PFSK-1 (cell line): ENCODE measurements around the gene MCAT.

Experiments used
- FOXP2 ChIP-seq: optimal IDR thresholded peaks from 2 replicates; pipeline ENCODE3; 2011; ENCODE audit warnings: borderline replicate concordance, control low read depth, inconsistent platforms; ENCODE audit not compliant: insufficient read depth; ENCODE audit errors: extremely low read length, extremely low read depth
- POLR2AphosphoS5 ChIP-seq: IDR thresholded peaks from 2 replicates; pipeline ENCODE4 v1.6.1; 2012; ENCODE audit warnings: low read depth, mild to moderate bottlenecking, control low read depth, low read length, moderate library complexity
- SIN3A ChIP-seq: IDR thresholded peaks from 2 replicates; pipeline ENCODE4 v1.6.1; 2012; ENCODE audit warnings: mild to moderate bottlenecking, low read length, moderate library complexity, borderline replicate concordance; ENCODE audit not compliant: insufficient read depth
- TF ChIP-seq, protein P1 (sequence below), 2 experiments: IDR thresholded peaks; 2 replicates each; pipeline versions ENCODE4 v1.6.1 to v1.8.0; 2011 to 2012; ENCODE audit warnings: low read depth in 2 of 2, low read length in 2 of 2, control low read depth in 1 of 2, inconsistent platforms in 1 of 2, mild to moderate bottlenecking in 1 of 2, moderate library complexity in 1 of 2; ENCODE audit not compliant: insufficient read depth in 1 of 2

DNA sequence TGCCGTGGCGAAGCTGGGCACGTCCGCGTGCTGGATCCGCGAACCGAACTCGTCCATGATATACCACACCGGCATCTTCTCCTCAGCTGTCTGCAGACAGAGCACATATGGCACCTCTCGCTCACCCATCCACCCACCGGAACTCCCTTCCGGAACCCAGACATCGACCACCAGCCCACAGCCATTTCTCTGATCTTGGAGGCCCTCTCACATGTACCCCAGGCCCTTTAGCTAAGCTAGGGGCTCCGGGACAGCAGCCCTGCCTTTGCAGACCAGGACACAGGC lies 36.7 kb upstream of the MCAT start:
- no peak for TF ChIP-seq SIN3A
- TF ChIP-seq POLR2AphosphoS5 = no peak
- TF ChIP-seq, protein P1, sequence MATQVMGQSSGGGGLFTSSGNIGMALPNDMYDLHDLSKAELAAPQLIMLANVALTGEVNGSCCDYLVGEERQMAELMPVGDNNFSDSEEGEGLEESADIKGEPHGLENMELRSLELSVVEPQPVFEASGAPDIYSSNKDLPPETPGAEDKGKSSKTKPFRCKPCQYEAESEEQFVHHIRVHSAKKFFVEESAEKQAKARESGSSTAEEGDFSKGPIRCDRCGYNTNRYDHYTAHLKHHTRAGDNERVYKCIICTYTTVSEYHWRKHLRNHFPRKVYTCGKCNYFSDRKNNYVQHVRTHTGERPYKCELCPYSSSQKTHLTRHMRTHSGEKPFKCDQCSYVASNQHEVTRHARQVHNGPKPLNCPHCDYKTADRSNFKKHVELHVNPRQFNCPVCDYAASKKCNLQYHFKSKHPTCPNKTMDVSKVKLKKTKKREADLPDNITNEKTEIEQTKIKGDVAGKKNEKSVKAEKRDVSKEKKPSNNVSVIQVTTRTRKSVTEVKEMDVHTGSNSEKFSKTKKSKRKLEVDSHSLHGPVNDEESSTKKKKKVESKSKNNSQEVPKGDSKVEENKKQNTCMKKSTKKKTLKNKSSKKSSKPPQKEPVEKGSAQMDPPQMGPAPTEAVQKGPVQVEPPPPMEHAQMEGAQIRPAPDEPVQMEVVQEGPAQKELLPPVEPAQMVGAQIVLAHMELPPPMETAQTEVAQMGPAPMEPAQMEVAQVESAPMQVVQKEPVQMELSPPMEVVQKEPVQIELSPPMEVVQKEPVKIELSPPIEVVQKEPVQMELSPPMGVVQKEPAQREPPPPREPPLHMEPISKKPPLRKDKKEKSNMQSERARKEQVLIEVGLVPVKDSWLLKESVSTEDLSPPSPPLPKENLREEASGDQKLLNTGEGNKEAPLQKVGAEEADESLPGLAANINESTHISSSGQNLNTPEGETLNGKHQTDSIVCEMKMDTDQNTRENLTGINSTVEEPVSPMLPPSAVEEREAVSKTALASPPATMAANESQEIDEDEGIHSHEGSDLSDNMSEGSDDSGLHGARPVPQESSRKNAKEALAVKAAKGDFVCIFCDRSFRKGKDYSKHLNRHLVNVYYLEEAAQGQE (IDR thresholded peaks at IDR 0.05; ENCODE audit: insufficient read depth in 1 of 2, low read depth in 2 of 2, low read length in 2 of 2) = no peak
- TF ChIP-seq FOXP2 = no peak
